ENCODE measurements around the gene CNGA1.

GRCh38 chr4:48044298-48044697 is 27.8 kb upstream of the CNGA1 start:
- TF ChIP-seq POLR2A (IDR thresholded peaks at IDR 0.05; ENCODE audit: low read depth, low read length): no peak
- no peak for TF ChIP-seq TAF1 (IDR thresholded peaks at IDR 0.05; ENCODE audit: low read depth, low read length)
- TF ChIP-seq POLR2AphosphoS5 (IDR thresholded peaks at IDR 0.05; ENCODE audit: low read depth, low read length): no peak
